GM18858 (cell line): ENCODE measurements around the gene MAB21L4.

Experiments
- ATAC-seq: cut with Tn5 transposase; IDR thresholded peaks from one replicate; pipeline ENCODE4 v1.9.1; 2021; ENCODE audit not compliant: unreplicated experiment

Gene MAB21L4

DNA sequence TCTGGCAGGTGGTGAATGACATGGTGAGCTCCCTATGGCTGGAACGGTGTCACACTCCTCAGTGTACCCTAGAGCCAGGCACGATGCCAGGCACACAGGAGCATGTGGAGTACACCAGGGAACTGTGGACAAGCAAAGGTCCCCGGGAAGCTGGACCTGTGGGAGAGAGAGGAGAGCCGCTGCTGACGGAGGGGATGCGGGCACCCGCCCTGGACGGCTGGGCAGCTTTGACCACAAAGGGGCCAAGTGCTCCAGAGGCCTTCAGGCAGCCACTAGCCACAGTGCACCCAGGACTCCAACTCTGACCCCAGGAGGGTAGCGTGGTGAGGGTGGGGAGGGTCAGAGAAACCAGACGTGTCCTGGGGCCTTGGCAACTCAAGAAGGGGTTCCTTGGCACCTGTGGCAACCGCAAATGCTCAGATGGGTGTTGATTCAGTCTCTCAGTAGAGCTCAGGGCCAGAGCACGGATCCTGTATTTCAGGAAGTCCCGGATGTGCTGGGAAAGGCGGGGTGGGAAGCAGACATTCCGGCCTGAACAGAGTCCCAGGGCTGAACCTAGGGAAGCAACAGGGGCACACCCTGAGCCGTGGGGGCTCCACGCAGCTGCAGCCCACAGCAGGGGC is 2.3 kb upstream of the MAB21L4 start:
- no peak for ATAC-seq

GRCh38 chr2:240896871-240897692 is 1.1 kb upstream of the MAB21L4 start:
- no peak for ATAC-seq

DNA sequence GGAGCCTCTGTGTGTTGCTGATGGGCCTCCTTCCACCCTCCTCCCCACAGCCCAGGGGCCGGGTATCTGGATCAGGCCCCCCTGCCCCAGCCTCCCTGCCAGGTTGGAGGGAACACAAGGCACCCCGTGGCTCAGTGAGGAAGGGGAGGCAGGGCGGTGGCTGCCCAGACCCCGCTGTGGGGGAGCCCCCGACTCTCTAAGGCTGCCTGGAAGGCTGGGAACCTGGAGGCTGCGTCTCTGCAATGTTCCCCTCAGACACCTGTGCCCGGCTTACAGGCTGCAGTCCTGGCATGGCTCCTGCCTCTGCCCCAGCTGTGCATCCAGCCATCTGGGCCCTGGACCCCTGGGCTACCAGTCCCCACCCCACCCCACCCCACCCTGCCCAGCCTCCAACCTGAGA is 438 bp upstream of the MAB21L4 start:
- ATAC-seq = no peak

DNA sequence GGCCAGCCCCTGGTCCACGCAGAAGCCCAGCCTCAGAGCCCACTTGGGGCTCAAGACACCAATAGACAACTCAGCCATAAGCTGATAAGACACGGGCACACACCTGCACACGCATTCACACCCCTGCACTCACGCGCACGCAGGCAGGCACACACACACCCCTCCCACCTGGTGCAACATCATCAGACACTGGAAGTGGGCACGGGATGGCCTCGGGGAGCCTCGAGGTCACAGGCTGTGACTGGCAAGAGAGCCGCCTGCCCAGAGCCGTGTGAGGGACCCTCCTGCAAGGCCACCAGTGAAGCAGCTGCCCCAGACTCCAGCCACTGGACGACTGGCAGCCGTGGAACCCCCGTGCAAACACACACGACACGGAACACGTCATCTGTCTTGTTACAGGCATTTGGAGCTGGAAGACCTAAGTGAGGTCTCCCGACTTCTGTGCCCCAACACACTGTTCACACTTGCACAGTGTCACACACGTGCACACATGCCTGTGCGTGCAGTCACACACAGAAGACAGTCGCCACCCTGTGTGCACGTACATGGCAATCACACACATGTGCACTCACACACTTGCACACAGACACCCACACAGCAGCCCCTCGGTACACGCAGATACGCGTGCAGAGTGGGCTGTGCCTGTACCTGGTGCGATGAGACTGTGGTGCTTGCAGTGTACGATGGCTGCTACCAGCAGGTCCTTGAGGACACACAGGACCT is 959 bp downstream of the MAB21L4 start:
- ATAC-seq = no peak

DNA sequence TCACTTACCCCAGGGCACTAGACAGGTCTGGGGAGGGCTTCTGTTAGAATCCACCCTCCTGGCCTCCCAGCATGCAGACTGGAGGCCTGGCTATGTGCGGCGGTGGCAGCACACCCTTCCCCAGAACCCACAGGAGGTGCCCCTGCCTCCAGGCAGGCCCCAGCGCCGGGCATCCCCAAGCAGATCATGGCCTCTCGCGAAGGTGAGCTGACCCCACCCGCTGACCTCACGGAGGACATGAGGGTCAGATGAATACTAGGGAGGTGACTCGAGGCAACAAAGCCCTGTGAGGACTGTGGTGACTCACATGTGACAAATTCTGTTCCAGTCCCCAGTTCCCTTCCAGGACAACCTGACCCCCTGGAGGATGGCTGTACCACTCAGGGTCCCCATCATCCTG is 1.9 kb downstream of the MAB21L4 start:
- no peak for ATAC-seq

- ATAC-seq = no peak
Measured at GRCh38 chr2:240893363-240893844, 2.6 kb downstream of the MAB21L4 start.

GRCh38 chr2:240892925-240893324 is 3.0 kb downstream of the MAB21L4 start:
- ATAC-seq = no peak

- ATAC-seq = no peak
Measured at GRCh38 chr2:240892356-240892755, 3.6 kb downstream of the MAB21L4 start.

DNA sequence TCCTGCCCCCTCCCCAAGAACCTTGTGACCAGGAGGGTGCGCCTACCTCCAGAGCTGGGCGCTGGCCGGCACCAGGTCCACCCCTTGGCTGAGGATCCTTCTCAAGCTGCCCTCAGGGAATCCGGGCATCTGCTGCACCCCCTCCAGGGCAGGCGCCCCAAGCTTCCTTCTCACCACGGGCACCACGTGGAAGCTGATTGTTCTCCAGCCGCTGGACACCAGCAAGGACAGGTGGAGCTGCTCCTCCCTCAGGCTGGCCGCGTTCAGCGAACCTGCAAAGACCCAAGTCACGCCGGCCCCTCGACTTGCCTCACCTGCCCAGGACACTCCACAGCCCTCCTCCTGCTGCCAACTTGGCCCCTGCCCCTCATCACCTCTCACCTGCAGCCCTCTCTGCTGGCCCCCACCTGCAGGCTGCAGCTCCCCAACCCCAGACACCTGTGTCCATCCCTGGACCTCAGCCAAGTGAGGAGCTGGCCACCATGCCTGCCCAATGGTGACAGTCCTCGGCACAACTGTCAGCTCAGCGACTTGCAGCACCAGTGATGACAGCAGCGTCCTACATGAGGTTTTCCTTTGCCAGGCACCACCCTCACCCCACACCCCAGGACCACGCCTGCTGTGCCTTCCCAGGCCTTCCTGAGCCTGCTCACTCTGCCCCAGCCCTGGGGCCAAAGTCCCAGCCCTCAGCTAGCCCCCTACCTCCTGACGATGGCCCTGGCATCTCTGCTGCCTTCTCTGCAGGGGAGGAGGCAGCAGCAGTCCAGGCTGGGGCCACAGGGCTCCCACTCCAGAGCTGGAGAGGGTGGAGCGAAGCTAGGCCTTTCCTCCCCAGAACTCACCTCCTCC is 4.2 kb downstream of the MAB21L4 start:
- no peak for ATAC-seq

DNA sequence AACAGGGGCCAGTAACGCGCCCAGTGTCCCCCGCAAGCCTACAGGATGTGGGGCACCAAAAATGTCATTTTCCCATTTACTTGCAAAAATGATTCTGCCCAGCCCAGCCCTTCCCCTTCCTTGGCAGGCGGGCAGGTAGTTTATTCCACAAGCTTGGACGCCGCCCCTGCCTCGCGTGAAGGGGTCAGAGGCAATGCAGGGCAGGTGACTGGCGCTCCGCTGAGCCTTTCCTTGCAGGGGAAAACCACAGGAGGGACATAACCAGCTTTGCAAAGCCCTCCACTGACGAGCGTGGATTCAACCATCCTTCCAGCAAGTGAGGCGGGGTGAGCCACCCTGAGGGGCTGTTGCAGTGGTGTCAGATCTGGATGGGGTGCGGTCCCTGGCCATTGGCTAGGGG is 5.3 kb downstream of the MAB21L4 start:
- no peak for ATAC-seq

- no peak for ATAC-seq
Measured at GRCh38 chr2:240889601-240890560, 6.1 kb downstream of the MAB21L4 start.

GRCh38 chr2:240888890-240889573 is 6.9 kb downstream of the MAB21L4 start:
- no peak for ATAC-seq

DNA sequence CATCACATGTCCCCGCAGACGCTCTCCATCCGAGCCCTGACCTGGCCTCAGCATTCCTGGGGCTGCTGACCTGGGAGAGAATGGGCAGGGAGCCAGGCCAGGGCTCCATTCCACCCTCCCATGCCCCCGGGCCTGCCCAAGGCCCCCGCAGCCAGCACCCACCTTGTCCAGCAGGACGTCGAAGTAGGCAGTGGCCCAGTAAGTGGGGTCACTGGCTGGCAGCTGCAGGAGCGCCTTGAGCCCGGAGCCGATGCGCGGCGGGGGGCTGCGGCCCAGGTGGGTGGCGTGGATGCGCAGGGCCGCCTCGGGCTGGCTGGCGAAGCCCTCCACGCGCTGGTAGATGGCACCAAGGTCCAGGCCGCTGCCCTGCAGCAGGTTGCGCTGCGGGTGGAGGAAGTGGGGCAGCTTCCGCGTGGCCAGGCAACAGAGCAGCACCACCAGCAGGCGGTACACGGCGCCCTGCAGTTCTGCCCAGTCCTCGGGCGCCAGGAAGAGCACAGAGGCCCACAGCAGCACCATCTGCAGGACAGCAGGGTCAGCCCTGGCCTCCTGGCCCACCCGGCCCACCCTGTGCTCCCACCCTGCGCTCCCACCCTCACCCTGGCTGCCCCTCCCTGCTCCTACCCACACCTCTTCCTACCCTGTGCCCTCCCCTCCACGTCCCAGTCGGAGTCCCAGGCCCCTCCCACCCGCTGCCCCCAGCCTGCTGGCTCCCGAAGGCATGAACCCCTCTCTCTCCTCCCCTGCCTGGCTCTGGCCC is 7.6 kb downstream of the MAB21L4 start:
- ATAC-seq = no peak

- ATAC-seq = no peak
Measured at GRCh38 chr2:240887631-240888030, 8.3 kb downstream of the MAB21L4 start.

DNA sequence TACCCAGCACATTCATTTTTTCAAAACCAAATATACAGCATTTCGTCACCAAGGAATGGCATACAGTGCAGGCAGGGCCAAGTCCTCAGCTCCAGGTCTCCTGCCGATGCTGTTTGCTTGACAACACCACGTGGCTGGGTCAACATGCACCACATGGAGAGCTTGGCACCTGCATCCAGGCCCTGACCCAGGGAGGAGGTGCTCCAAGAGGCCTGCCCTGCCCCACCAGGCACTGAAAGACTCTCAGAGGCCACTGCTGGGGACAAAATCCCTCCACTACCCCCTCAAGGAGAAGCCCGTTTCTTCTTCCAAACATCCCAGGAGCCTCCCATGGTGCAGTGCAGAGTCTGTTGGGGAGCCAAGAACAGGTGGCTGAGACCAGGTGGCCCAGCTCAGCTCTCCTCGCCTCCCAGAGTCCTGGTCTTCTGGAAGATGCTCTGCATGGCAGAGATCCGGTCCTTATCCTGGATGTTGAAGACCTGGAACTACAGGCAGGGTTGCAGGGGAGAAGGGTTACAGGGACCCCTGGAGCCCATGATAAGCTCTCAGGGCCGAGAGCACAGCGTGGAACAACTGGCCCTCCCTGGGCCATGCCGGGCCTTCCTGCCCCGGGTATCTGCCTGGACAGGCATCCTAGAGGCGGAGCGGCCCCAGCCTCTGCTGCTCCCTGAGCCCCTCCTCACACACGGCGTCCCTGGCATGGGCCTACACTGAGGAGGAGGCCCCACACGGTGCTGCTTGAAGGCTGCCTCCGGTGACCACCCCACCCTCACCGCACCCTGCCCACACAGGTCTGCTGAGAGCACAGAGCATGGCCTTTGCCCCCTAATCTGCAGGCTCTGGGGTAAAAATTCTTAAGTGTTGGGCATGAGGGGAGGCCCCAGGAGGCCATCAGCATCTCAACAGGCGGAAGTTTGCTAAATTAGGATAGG is 9.0 kb downstream of the MAB21L4 start:
- ATAC-seq = no peak

- ATAC-seq = no peak
Measured at GRCh38 chr2:240886023-240886565, 9.9 kb downstream of the MAB21L4 start.

DNA sequence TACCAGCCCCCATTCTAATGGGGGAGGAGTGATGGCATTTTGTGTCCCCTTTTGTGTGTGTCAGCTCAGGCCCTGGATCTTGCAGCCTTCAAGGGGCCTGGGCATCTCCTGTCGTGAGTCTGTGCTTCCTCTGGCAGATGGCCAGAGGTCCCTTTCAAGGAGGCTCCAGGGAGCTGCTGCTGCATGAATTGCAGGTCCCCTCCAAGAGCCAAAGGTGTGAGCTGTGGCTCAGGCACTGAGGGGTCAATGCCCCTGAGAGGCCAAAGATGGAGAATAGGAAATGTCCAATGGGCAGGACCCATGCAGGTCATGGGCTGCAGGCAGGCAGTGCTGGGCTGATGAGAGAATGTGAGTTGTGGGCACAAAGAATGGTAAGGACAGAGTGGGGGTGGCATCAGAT is 10.4 kb downstream of the MAB21L4 start:
- no peak for ATAC-seq
